ENCODE results near the gene GPT2.

DNA sequence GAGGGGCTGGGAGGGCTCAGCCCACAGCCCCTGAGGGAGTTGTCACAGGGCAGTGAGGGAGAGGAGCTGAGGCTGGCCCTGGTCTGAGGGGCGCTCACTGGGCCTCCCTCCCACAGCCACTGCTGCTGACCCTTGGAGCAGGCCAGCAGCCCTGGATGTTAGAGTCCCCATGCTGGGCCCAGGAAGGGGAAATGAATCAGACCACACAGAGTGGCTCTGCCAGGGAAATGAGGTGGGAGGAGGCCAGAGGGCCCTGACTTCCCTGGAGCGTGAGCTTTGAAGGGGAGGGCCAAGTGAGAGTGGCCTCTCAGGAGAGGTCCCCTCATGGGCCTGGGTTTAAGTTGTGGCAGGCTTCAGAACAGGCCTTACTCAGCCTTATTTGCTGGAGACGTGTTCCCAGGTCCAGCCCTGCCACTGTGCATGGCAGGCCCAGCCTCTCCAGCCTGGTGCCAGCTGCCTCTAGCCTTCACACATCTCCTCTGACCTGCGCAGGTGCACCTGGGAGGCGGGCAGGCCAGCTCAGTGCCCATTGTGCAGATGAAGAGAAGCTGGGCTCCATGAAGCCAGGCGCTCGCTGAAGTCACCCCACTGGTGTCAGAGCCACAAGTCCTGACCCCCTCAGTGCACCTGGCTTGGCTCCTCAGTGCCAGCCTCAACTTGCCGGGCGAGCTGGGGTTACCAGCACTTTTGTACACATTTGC lies 15.4 kb downstream of the GPT2 start:
- TF ChIP-seq POLR2A (IDR thresholded peaks at IDR 0.05): no peak
- TF ChIP-seq, protein P1, sequence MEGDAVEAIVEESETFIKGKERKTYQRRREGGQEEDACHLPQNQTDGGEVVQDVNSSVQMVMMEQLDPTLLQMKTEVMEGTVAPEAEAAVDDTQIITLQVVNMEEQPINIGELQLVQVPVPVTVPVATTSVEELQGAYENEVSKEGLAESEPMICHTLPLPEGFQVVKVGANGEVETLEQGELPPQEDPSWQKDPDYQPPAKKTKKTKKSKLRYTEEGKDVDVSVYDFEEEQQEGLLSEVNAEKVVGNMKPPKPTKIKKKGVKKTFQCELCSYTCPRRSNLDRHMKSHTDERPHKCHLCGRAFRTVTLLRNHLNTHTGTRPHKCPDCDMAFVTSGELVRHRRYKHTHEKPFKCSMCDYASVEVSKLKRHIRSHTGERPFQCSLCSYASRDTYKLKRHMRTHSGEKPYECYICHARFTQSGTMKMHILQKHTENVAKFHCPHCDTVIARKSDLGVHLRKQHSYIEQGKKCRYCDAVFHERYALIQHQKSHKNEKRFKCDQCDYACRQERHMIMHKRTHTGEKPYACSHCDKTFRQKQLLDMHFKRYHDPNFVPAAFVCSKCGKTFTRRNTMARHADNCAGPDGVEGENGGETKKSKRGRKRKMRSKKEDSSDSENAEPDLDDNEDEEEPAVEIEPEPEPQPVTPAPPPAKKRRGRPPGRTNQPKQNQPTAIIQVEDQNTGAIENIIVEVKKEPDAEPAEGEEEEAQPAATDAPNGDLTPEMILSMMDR (IDR thresholded peaks at IDR 0.05 in 4 of 5, conservative IDR thresholded peaks at IDR 0.05 in 1 of 5): no peak
